Fibroblast of lung (primary cell): ENCODE data around the gene PIM1.
"Not testable (repeated sequence)": the region's sequence is repeated elsewhere in the genome, so short reads cannot be mapped to it uniquely, and the experiment has no call there.

Source experiments
- EZH2 ChIP-seq: IDR thresholded peaks from 2 replicates; pipeline ENCODE4 v1.5.1; 2012; ENCODE audit warnings: low read length, control low read depth, mild to moderate bottlenecking; ENCODE audit errors: missing control alignments
- TF ChIP-seq, protein P1 (sequence below), 2 donors: IDR thresholded peaks in 1 of 2; conservative IDR thresholded peaks in 1 of 2; 1 replicate in 1 of 2; 2 replicates in 1 of 2; pipeline ENCODE4 v1.5.1; 2011 to 2012; ENCODE audit warnings: low read length in 2 of 2, control low read depth in 1 of 2, inconsistent platforms in 1 of 2, low read depth in 1 of 2, mild to moderate bottlenecking in 1 of 2

GRCh38 chr6:37196451-37196850 lies 26.5 kb downstream of the PIM1 start:
- TF ChIP-seq, protein P1, sequence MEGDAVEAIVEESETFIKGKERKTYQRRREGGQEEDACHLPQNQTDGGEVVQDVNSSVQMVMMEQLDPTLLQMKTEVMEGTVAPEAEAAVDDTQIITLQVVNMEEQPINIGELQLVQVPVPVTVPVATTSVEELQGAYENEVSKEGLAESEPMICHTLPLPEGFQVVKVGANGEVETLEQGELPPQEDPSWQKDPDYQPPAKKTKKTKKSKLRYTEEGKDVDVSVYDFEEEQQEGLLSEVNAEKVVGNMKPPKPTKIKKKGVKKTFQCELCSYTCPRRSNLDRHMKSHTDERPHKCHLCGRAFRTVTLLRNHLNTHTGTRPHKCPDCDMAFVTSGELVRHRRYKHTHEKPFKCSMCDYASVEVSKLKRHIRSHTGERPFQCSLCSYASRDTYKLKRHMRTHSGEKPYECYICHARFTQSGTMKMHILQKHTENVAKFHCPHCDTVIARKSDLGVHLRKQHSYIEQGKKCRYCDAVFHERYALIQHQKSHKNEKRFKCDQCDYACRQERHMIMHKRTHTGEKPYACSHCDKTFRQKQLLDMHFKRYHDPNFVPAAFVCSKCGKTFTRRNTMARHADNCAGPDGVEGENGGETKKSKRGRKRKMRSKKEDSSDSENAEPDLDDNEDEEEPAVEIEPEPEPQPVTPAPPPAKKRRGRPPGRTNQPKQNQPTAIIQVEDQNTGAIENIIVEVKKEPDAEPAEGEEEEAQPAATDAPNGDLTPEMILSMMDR (conservative IDR thresholded peaks at IDR 0.05 in 1 of 2, IDR thresholded peaks at IDR 0.05 in 1 of 2; ENCODE audit: low read depth in 1 of 2, low read length in 2 of 2), result not testable (repeated sequence)
- TF ChIP-seq EZH2, result not testable (repeated sequence)
